ENCODE results near the gene FCAR.

The FCAR gene

DNA sequence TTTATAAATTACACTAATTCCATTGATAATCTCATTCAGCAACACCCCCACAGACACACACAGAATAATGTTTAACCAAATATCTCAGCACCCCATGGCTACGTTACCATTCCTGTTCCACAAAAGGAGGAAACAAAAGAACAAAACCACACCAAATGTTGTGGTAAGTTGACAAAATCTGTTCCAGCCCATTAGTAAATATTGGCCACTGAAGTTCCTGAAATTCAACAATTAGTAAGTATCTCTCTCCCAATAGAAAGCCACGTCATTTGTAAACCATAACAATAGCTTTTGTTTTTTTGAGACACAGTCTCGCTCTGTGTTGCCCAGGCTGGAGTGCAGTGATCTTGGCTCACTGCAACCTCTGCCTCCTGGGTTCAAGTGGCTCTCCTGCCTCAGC lies 2.3 kb upstream of the FCAR start:
- DNase-seq (ENCODE audit: low read depth) = no peak
- TF ChIP-seq, protein P1, sequence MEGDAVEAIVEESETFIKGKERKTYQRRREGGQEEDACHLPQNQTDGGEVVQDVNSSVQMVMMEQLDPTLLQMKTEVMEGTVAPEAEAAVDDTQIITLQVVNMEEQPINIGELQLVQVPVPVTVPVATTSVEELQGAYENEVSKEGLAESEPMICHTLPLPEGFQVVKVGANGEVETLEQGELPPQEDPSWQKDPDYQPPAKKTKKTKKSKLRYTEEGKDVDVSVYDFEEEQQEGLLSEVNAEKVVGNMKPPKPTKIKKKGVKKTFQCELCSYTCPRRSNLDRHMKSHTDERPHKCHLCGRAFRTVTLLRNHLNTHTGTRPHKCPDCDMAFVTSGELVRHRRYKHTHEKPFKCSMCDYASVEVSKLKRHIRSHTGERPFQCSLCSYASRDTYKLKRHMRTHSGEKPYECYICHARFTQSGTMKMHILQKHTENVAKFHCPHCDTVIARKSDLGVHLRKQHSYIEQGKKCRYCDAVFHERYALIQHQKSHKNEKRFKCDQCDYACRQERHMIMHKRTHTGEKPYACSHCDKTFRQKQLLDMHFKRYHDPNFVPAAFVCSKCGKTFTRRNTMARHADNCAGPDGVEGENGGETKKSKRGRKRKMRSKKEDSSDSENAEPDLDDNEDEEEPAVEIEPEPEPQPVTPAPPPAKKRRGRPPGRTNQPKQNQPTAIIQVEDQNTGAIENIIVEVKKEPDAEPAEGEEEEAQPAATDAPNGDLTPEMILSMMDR (conservative IDR thresholded peaks at IDR 0.05; ENCODE audit: low read depth, low read length) = no peak
- H3K4me3 ChIP-seq (ENCODE audit: low read length) = no peak overlapping the region

GRCh38 chr19:54875506-54875905 lies 1.5 kb downstream of the FCAR start:
- no peak overlapping the region for H3K4me3 ChIP-seq (ENCODE audit: low read length)
- no peak for DNase-seq (ENCODE audit: low read depth)
- TF ChIP-seq, protein P1 (conservative IDR thresholded peaks at IDR 0.05; ENCODE audit: low read depth, low read length) = no peak

GRCh38 chr19:54877471-54877870 lies 3.4 kb downstream of the FCAR start:
- TF ChIP-seq, protein P1 (conservative IDR thresholded peaks at IDR 0.05; ENCODE audit: low read depth, low read length) = no peak
- no peak for DNase-seq (ENCODE audit: low read depth)
- no peak overlapping the region for H3K4me3 ChIP-seq (ENCODE audit: low read length)

- DNase-seq (ENCODE audit: low read depth) = no peak
- no peak overlapping the region for H3K4me3 ChIP-seq (ENCODE audit: low read length)
- TF ChIP-seq, protein P1 (conservative IDR thresholded peaks at IDR 0.05; ENCODE audit: low read depth, low read length) = no peak
Measured at GRCh38 chr19:54881884-54882283, 7.8 kb downstream of the FCAR start.

- TF ChIP-seq, protein P1 (conservative IDR thresholded peaks at IDR 0.05; ENCODE audit: low read depth, low read length) = no peak
Measured at GRCh38 chr19:54882758-54883157, 8.7 kb downstream of the FCAR start.

GRCh38 chr19:54883228-54883627 lies 9.2 kb downstream of the FCAR start:
- H3K4me3 ChIP-seq (ENCODE audit: low read length) = no peak overlapping the region
- no peak for DNase-seq (ENCODE audit: low read depth)
- TF ChIP-seq, protein P1 (conservative IDR thresholded peaks at IDR 0.05; ENCODE audit: low read depth, low read length) = no peak

More at GRCh38 chr19:54882758-54883157, 8.7 kb downstream of the FCAR start:
- no peak overlapping the region for H3K4me3 ChIP-seq (ENCODE audit: low read length)
- DNase-seq (ENCODE audit: low read depth) = no peak

DNA sequence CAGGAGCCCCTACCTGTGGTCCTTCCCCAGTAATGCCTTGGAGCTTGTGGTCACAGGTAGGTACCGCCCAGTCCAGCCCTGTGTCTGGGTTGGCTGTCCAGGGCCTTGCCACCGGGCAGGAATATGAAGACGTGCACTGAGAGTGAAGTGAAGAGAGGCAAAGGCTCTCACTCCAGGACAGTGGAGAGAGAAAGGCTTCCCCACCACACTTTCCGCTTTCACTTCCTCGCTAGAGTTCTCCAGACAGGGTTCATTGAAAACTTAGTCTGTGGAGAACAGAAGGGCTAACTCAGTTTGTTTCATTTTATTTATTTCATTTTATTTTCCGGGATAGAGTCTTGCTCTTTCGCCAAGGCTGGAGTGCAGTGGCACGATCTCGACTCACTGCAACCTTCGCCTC lies 14.2 kb downstream of the FCAR start:
- no peak overlapping the region for H3K4me3 ChIP-seq (ENCODE audit: low read length)
- TF ChIP-seq, protein P1 (conservative IDR thresholded peaks at IDR 0.05; ENCODE audit: low read depth, low read length) = no peak
- no peak for DNase-seq (ENCODE audit: low read depth)

Data from retinal pigment epithelial cell (primary cell).